GM21576 (cell line): ENCODE results near the gene GPX3.

Experiments
- ATAC-seq: cut with Tn5 transposase; IDR thresholded peaks from one replicate; pipeline ENCODE4 v1.9.1; 2021; ENCODE audit warnings: mild to moderate bottlenecking, moderate library complexity; ENCODE audit not compliant: unreplicated experiment

The GPX3 gene

DNA sequence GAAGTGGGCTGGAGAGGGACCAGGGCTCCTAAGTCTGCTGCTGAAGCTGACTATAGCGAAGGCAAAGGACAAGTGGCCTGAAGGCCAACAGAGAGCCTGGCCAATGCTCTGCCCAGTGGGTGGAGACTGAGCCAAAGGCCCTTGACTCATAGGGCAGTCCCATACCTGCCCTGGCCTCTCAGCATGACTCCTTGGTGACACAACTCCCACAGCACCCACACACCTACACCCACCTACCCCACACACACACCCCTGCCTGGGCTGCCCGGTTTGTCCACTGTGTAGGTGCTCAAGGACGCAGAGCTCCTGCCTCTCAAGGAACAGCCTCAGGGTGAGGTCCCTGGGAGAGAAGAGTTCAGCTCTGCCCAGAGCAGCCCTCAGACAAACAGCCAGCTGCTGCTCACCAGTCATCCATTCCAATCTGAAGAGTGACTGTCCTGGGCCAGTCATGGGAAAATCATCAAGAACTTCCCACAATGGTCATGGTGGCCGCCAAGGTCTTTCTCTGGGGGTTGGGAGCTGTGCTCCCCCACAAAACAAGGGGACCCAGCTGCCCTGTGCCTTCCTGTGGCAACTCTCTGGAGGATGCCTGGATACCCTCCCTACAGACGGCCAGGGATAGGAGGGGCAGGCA is 55.4 kb downstream of the GPX3 start:
- no peak for ATAC-seq

DNA sequence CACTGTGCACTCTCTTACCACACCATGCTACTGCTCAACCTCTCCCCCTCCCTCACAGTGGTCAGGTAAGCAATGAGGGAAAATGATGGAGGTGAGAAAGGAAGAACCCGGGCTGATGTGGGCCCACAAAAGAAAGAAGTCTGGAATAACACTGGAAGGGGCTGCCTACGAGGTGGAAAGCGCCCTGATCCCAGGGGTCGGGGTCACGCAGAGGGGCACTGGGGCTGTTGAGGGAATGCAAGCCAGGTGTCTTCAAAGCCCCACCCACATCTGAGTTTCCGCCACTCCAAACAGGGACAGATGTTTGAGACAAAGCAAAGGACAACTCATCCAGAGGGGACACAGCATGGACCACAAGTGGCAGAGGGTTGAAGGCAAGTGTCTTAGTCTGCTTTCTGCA is 56.2 kb downstream of the GPX3 start:
- no peak for ATAC-seq

DNA sequence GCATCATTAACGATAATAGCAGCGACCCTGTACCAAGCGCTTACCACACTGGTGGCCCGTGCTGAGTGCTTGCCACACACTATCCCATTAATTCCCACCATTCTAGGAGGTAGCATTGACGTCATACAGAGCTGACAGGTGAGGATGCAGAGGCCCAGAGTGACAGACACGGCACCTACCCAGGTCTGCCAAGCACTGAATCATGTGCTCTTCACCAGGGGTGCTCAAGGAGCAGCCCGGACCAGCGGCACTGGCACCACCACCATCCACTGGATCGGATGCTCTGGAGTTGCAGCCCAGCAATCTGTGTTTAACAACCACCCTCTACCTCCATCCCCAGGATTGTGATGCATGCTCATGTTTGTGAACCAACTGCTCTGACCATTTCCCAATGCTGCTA is 57.0 kb downstream of the GPX3 start:
- ATAC-seq: no peak

DNA sequence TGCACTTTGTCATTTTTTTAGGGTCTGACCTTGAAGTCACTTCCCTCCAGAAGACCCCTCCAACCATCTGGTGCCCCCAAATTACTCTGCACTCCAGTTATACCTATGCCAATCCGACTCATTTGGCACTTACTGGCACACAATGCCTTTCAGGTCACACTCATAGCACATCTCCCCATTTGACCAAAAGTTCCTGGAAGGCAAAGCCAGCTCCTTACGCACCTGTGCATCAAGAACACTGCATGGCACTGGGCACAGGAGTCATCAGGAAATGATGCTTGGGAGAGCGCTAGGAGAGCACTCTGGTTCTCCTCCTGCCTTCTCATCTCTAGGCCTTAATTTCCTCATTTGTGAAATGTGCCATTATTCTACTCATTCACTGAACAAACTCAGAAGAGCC is 57.6 kb downstream of the GPX3 start:
- no peak for ATAC-seq
